GM12878 (cell line): ENCODE measurements around the gene PTGFRN. TPM values are rescaled to one million over a fixed set of nuclear protein-coding genes. Genes with fewer than 3 reads are reported as not detected.

Experiments
- ATAC-seq: fragments of 200-7000 bp; cut with Tn5 transposase; 3 replicates; pipeline ENCODE4 v1.9.1; 2020; ENCODE audit warnings: mild to moderate bottlenecking, moderate library complexity
- BruUV-seq: library from RNA; stranded (reverse); fragments of 400-500 nt; replicated peaks from 2 replicates; lab custom pipeline; 2021; lab: Mats Ljungman, UMichigan
- CTCF ChIA-PET: fragments of 300-600 bp; sonication (Branson Sonifier 250); formaldehyde crosslinking; extraction: SDS; loops from one replicate; lab custom pipeline; 2021; ENCODE audit warnings: inconsistent platforms; lab: Yijun Ruan, JAX
- POLR2A ChIA-PET: fragments of 350-600 bp; formaldehyde crosslinking; extraction: SDS; loops from one replicate; lab custom pipeline; 2021; ENCODE audit warnings: inconsistent platforms; lab: Charles Lee
- RAD21 ChIA-PET: fragments of 300-600 bp; sonication (Branson Sonifier 250); formaldehyde crosslinking; loops from one replicate; lab custom pipeline; 2023; ENCODE audit warnings: antibody characterized with exemption; ENCODE audit not compliant: unreplicated experiment; lab: Charles Lee
- SMC1A ChIA-PET: fragments of 300-600 bp; sonication (Branson Sonifier 250); formaldehyde crosslinking; loops from one replicate; lab custom pipeline; 2023; ENCODE audit not compliant: unreplicated experiment, uncharacterized antibody; lab: Charles Lee
- DNase-seq: peaks from one replicate; pipeline ENCODE4 v3.0.0-alpha.2; 2011; ENCODE audit warnings: low read depth, low spot score
- FAIRE-seq: peaks from 3 replicates; lab custom pipeline; 2011; peaks lifted over from hg19 to GRCh38; lab: Jason Lieb, UNC
- H2AFZ ChIP-seq: 2 replicates; pipeline ENCODE4 v1.6.0; 2011; ENCODE audit warnings: low read depth, low read length, control low read depth; ENCODE audit not compliant: control insufficient read depth
- H3K27ac ChIP-seq: 2 replicates; pipeline ENCODE4 v1.5.1; 2011; ENCODE audit warnings: control low read depth; ENCODE audit not compliant: control insufficient read depth, insufficient read depth
- H3K27me3 ChIP-seq, 2 experiments: replicated peaks in 1 of 2; 2 replicates each; pipeline versions ENCODE4 v1.6.0 to v1.6.1; 2011; ENCODE audit warnings: low read length in 1 of 2; ENCODE audit not compliant: control insufficient read depth in 2 of 2, insufficient read depth in 2 of 2
- H3K36me3 ChIP-seq, 2 experiments: 2 replicates each; pipeline ENCODE4 v1.5.1; 2011; ENCODE audit warnings: low read length in 1 of 2; ENCODE audit not compliant: control insufficient read depth in 2 of 2, insufficient read depth in 2 of 2
- H3K4me1 ChIP-seq: 2 replicates; pipeline ENCODE4 v1.6.1; 2011; ENCODE audit warnings: mild to moderate bottlenecking, low read length, moderate library complexity, mixed read lengths; ENCODE audit not compliant: control insufficient read depth, insufficient read depth
- H3K4me2 ChIP-seq: 2 replicates; pipeline ENCODE4 v1.6.0; 2011; ENCODE audit warnings: control low read depth; ENCODE audit not compliant: control insufficient read depth, insufficient read depth
- H3K4me3 ChIP-seq: fragments of 200-600 bp; sonication (generic); 2 replicates; pipeline ENCODE4 v1.5.1; 2016
- H3K79me2 ChIP-seq: 2 replicates; pipeline ENCODE4 v1.6.0; 2011; ENCODE audit warnings: low read length; ENCODE audit not compliant: control insufficient read depth, insufficient read depth
- H3K9ac ChIP-seq: 2 replicates; pipeline ENCODE4 v1.8.0; 2011; ENCODE audit warnings: low read length, control low read depth, mixed read lengths; ENCODE audit not compliant: control insufficient read depth, insufficient read depth
- H3K9me3 ChIP-seq: replicated peaks from 3 replicates; pipeline ENCODE4 v1.5.1; 2011; ENCODE audit warnings: mild to moderate bottlenecking, low read length; ENCODE audit not compliant: control insufficient read depth, insufficient read depth
- H4K20me1 ChIP-seq: 2 replicates; pipeline ENCODE4 v1.6.0; 2011; ENCODE audit not compliant: control insufficient read depth, insufficient read depth
- CHD4 ChIP-seq: fragments of 200-600 bp; sonication (generic); IDR thresholded peaks from 2 replicates; pipeline ENCODE4 v1.6.1; 2016; ENCODE audit warnings: mild to moderate bottlenecking
- IKZF2 ChIP-seq, 2 experiments: fragments of 450-650 bp; IDR thresholded peaks; 2 replicates each; pipeline ENCODE4 v1.6.1; 2017; ENCODE audit warnings: mild to moderate bottlenecking in 2 of 2, moderate library complexity in 2 of 2
- MYC ChIP-seq: IDR thresholded peaks from 2 replicates; pipeline ENCODE4 v1.6.1; 2011; ENCODE audit warnings: mild to moderate bottlenecking, low read length, moderate library complexity, inconsistent platforms; ENCODE audit not compliant: insufficient read depth, insufficient replicate concordance, insufficient read length, severe bottlenecking
- SMAD5 ChIP-seq: IDR thresholded peaks from 2 replicates; pipeline ENCODE4 v1.6.1; 2016; ENCODE audit warnings: antibody characterized with exemption, low read depth
- WGBS: methylation state at CpG from one replicate; pipeline ENCODE4 v1.1.6; 2016; ENCODE audit warnings: low lambda C conversion rate; ENCODE audit not compliant: insufficient replicate concordance, insufficient coverage; ENCODE audit errors: missing lambda C conversion rate; 5-methylcytosine and 5-hydroxymethylcytosine counted together
- in situ Hi-C: fragments of 300-500 bp; cut with MboI; formaldehyde crosslinking; loops from 9 replicates; pipeline ENCODE4 v1.14.3; 2018; ENCODE audit warnings: mixed read lengths
- intact Hi-C: fragments of 100-400 bp; cut with micrococcal nuclease; formaldehyde crosslinking; loops from one replicate; pipeline ENCODE4 v1.14.2; 2022; ENCODE audit not compliant: unreplicated experiment
- polyA plus RNA-seq, 11 experiments: library from polyadenylated mRNA; depleted of rRNA in 4 of 11; unstranded in 6 of 11; stranded (reverse) in 5 of 11; fragments of >200 nt; fragmentation: Nextera tagmentation in 4 of 11; fragmentation: Illumina TruSeq in 1 of 11; extraction: Ambion mirVana in 4 of 11; extraction: Trizol in 1 of 11; gene quantifications; 1 replicate in 1 of 11; 2 replicates in 10 of 11; pipeline versions ENCODE4 v1.2.1 to v1.2.3, GENCODE V29; 2011 to 2016; ENCODE audit warnings: inconsistent platforms in 2 of 11, missing spikeins in 2 of 11, low read depth in 1 of 11
- total RNA-seq, 4 experiments: library from RNA; depleted of rRNA in 3 of 4; stranded (reverse); fragments of >200 nt in 3 of 4; fragmentation: Illumina TruSeq in 1 of 4; extraction: Trizol in 1 of 4; gene quantifications; 2 replicates each; pipeline versions ENCODE4 v1.2.1 to v1.2.3, GENCODE V29; 2013 to 2021
- TF ChIP-seq, protein P1 (sequence below): IDR thresholded peaks from 2 replicates; pipeline ENCODE4 v1.6.1; 2012; ENCODE audit warnings: low read depth, low read length, improper control_type of control experiment

Gene PTGFRN
- total and polyA plus RNA-seq, 10 of the 15 experiments (the other 5 are each of a cell fraction or from before 2014, with no cell fraction given), result 2.7 to 8.3 (median 5.1) TPM

DNA sequence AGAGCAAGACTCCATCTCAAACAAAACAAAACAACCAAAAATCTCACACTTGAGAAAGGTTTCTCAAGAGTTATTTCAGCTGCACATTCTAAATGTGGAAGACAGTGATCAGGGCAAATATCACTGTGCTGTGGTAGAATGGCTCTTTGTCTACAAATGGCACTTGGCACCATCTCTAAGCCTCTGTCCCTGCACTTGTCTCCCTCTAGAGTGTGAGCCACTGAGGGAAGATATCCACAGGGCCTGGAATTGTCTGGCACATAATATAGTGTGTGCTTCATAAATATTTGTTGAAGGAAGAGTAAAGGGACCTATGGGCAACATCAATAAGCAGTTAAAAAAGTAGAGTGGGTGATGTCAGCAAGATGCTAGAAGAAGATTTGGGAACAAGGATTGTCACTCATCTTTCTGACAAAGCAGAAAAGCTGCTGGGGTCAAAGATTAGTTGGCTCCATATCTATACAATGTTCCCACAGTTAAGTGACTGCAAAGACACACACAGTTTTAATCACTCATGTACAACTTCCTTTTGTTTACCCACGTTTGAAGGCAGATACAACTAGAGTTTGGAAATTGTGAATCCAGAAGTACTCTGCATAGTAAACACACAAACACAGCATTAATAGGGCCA lies 110.9 kb downstream of the PTGFRN start:
- TF ChIP-seq MYC, result no peak
- no peak for TF ChIP-seq CHD4
- TF ChIP-seq IKZF2 (IDR thresholded peaks at IDR 0.05), result no peak
- Histone ChIP-seq H2AFZ (no peak overlapping the region), H3K9me3 (no peaks in the 10 kb centered on the region), H3K27ac (no peak overlapping the region), H4K20me1 (no peaks in the 10 kb centered on the region), H3K9ac (no peak overlapping the region), H3K79me2 (no peaks in the 10 kb centered on the region), H3K4me2 (no peak overlapping the region), H3K27me3 (no peaks in the 10 kb centered on the region), H3K36me3 (no peaks in the 10 kb centered on the region; a peak in 1 of 4 replicates), H3K4me1 (peaks cover 5% of the 10 kb centered on the region; the same call in 1 of the 2 replicates), H3K4me3 (no peak overlapping the region)
- in situ Hi-C loops (no loop called here), intact Hi-C loops (no loop called here)
- CTCF ChIA-PET, result interaction anchor here (0.6 to 1.6 kb wide), 4 partner anchors 10 to 108 kb away, joined by 3 to 5 read pairs (median 4); no protein-coding TSS in a partner anchor
- DNase-seq, result no peak
- BruUV-seq, result no TSS peak
- no peak for FAIRE-seq
- 0% methylated on average over 1 of the region's 1 CpG for whole genome bisulfite sequencing
- SMC1A ChIA-PET, result interaction anchor here (0.7 kb wide), 1 partner anchor 42 kb away, joined by 3 read pairs; no protein-coding TSS in a partner anchor
- no peak for ATAC-seq
- POLR2A ChIA-PET, result interaction anchor here (1.1 kb wide), 1 partner anchor 19 kb away, joined by 3 read pairs; the partner anchor contains the start of gene CD101
- RAD21 ChIA-PET, result no interaction called here

DNA sequence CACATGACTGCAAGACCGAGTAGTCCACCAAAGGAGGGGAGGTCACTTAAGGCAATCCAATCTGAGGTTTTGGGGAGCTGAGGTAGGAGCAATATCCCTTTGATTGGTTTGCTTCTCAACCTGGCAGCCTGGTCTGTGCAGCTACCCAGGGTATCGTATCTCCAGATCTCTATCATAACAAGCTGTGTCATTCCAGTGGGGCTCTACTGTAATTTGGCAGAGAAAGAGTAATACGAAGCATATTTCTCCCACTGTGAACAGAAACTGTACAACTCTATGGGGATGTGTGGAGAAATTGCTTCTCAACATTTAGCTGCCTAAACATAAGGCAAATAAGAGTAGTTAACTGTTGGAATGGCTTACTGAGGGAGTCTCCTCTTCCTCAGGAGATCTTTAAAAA lies 112.4 kb downstream of the PTGFRN start:
- no peaks in the 10 kb centered on the region for H4K20me1 ChIP-seq
- no peak overlapping the region for H3K4me3 ChIP-seq
- ChIA-PET POLR2A (no interaction called here), SMC1A (interaction anchor here (1.0 to 1.6 kb wide), 6 partner anchors 11 to 288 kb away, joined by 3 to 5 read pairs (median 3); no protein-coding TSS in a partner anchor), CTCF (interaction anchor here (1.1 to 1.6 kb wide), 4 partner anchors 13 to 350 kb away, joined by 3 to 4 read pairs (median 3); no protein-coding TSS in a partner anchor), RAD21 (no interaction called here)
- no peak for ATAC-seq
- WGBS, result 59% methylated on average over 3 of the region's 3 CpGs
- no peaks in the 10 kb centered on the region for H3K27me3 ChIP-seq
- TF ChIP-seq, protein P1, sequence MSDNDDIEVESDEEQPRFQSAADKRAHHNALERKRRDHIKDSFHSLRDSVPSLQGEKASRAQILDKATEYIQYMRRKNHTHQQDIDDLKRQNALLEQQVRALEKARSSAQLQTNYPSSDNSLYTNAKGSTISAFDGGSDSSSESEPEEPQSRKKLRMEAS, result no peak
- no peak for TF ChIP-seq SMAD5
- H3K27ac ChIP-seq, result no peak overlapping the region
- intact Hi-C loops, result no loop called here
- no peaks in the 10 kb centered on the region for H3K36me3 ChIP-seq
- H3K9me3 ChIP-seq, result no peaks in the 10 kb centered on the region
- no TSS peak for BruUV-seq
- no peak for DNase-seq
- no peak overlapping the region for H3K9ac ChIP-seq
- no peak for FAIRE-seq
- H3K4me1 ChIP-seq, result peaks cover 5% of the 10 kb centered on the region; the same call in 1 of the 2 replicates
- no peak overlapping the region for H3K4me2 ChIP-seq
- in situ Hi-C loops, result no loop called here
- no peak overlapping the region for H2AFZ ChIP-seq
- no peaks in the 10 kb centered on the region for H3K79me2 ChIP-seq
